Spinal cord (tissue), 10 donors: Measurements from ENCODE around the gene HIPK2. TPM values are rescaled to one million over a fixed set of nuclear protein-coding genes. Genes with fewer than 3 reads are reported as not detected.

Source experiments
- DNase-seq, 6 donors: peaks; one replicate each; pipeline versions ENCODE4 v3.0.0 to v3.0.0-alpha.2; 2013 to 2015; ENCODE audit warnings: low spot score in 6 of 6, low read depth in 4 of 6
- H3K27ac ChIP-seq: one replicate; pipeline ENCODE4 v1.5.1; 2013; ENCODE audit warnings: low read depth, low read length, control low read depth
- H3K27me3 ChIP-seq: one replicate; pipeline ENCODE4 v1.6.1; 2013; ENCODE audit warnings: low read length; ENCODE audit not compliant: control insufficient read depth, insufficient read depth
- H3K36me3 ChIP-seq: one replicate; pipeline ENCODE4 v1.6.1; 2013; ENCODE audit warnings: low read length; ENCODE audit not compliant: control insufficient read depth, insufficient read depth
- H3K4me1 ChIP-seq: one replicate; pipeline ENCODE4 v1.6.1; 2013; ENCODE audit warnings: low read length; ENCODE audit not compliant: control insufficient read depth, insufficient read depth
- H3K4me3 ChIP-seq: one replicate; pipeline ENCODE4 v1.5.1; 2013; ENCODE audit warnings: low read depth, low read length, control low read depth
- H3K9me3 ChIP-seq: one replicate; pipeline ENCODE4 v1.6.1; 2013; ENCODE audit warnings: low read length; ENCODE audit not compliant: control insufficient read depth, insufficient read depth
- WGBS: methylation state at CpG from one replicate; pipeline ENCODE4 v1.1.5; 2013; ENCODE audit warnings: missing lambda C conversion rate; ENCODE audit not compliant: insufficient coverage; 5-methylcytosine and 5-hydroxymethylcytosine counted together
- polyA plus RNA-seq, 2 donors: library from polyadenylated mRNA; unstranded; fragments of 120-200 nt; gene quantifications; one replicate each; pipeline ENCODE4 v1.2.1, GENCODE V29; 2013; ENCODE audit not compliant: insufficient read length in 2 of 2
- total RNA-seq, 2 donors: library from RNA; depleted of rRNA in 1 of 2; stranded (reverse); fragments of 120-200 nt in 1 of 2; fragments of >200 nt in 1 of 2; gene quantifications; one replicate each; pipeline versions ENCODE4 v1.2.3 to v1.2.4, GENCODE V29; 2013 to 2014
- donor health status: healthy.

The HIPK2 gene
- total and polyA plus RNA-seq, 4 donors, result 52.6 to 142 (median 68.6) TPM

DNA sequence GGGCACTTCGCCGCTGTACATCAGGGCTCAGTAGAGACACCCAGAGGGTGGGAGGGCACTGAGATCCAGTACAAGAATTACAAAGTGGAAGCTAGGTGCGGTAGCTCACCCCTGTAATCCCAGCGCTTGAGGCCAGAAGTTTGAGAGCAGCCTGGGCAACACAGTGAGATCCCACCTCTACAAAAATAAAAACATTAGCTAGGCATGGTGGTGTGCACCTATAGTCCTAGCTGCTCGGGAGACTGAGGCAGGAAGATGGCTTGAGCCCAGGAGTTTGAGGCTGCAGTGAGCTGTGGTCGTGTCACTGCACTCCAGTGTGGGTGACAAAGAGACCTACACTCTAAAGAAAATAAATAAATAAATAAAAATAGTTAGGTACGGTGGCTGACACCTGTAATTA lies 190.3 kb downstream of the HIPK2 start:
- Histone ChIP-seq H3K36me3 (peaks cover 55% of the 10 kb centered on the region), H3K27ac (no peak overlapping the region), H3K4me1 (peaks cover 6% of the 10 kb centered on the region), H3K4me3 (no peak overlapping the region), H3K9me3 (no peaks in the 10 kb centered on the region), H3K27me3 (no peaks in the 10 kb centered on the region)
- DNase-seq, result no peak
- 100% methylated on average over 1 of the region's 7 CpGs for WGBS

DNA sequence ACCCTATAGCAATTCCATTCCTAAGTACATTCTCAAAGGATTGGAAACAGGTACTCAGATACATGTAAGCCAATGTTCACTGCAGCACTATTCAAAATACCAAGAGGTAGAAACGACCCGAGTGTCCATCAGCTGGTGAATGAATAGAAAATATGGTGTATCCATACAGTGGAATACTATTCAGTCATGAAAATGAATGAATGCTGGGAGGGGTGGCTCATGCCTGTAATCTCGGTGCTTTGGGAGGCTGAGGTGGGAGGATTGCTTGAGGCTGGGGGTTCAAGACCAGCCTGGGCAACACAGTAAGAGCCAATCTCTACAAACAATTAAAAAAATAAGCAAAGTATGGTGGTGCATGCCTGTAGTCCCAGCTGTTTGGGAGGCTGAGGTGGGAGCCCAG lies 191.5 kb downstream of the HIPK2 start:
- Histone ChIP-seq H3K36me3 (peaks cover 67% of the 10 kb centered on the region), H3K27ac (no peak overlapping the region), H3K27me3 (no peaks in the 10 kb centered on the region), H3K4me3 (no peak overlapping the region), H3K4me1 (peaks cover 6% of the 10 kb centered on the region), H3K9me3 (no peaks in the 10 kb centered on the region)
- no peak for DNase-seq
- no CpG with 5 or more reads among the region's 3 CpGs for WGBS

DNA sequence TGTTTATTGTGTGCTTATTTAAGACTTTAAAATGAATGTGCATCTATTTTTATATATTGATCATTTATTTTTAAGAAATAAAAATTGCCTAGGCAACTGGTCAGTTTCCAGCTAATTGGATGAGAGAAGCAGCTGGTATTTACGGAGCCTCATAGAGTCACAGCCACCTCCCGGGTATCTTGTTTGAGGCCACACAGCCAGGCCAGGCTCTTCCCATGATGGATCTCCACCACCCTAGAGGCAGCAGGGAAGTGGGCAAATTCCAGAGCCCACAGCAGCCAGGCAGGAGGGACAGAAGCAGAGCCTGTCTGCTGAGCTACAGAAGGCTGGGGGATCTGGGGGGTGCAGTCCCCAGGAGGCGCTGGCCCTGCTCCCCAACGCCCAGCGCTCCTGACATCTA lies 192.8 kb downstream of the HIPK2 start:
- no peaks in the 10 kb centered on the region for H3K27me3 ChIP-seq
- H3K4me3 ChIP-seq, result no peak overlapping the region
- no peaks in the 10 kb centered on the region for H3K9me3 ChIP-seq
- H3K27ac ChIP-seq, result no peak overlapping the region
- H3K36me3 ChIP-seq, result peaks cover 80% of the 10 kb centered on the region
- H3K4me1 ChIP-seq, result peaks cover 6% of the 10 kb centered on the region
- 70% methylated on average over 5 of the region's 5 CpGs for WGBS
- DNase-seq, result no peak

DNA sequence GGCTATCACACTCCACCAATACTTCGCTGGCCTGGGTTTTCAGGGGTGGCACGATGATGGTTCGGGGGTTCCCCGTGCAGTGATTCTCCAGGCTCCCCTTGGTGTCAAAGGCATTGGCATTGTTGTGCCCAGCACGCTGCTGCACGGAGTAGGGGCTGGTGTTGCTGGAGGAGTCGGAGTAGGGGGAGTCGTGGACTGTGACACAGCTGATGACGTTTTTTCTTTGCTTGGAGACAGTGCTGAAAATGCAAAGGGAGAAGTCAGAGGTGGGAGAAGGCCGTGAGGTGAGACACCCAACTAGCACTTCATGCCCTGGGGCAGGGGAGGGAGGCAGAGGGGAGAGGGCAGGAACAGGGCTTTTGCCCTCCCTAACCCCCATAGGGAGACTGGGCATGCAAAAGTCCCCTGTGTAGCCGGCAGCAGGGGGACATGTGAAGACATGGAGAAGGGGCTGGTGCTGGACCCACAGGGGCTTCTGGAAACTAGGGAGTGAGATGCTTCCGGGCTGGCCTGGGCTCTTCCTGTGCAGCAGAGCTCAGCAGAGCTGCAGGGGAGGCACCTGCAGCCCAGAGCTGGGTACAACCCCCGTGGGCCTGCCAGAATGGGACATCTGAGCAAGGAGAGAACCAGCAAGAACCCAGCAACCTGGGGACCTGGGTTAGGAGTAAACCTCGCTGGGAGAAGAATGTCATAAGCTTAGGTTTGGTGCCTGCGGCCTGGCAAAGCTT lies 193.8 kb downstream of the HIPK2 start:
- Histone ChIP-seq H3K4me3 (no peak overlapping the region), H3K9me3 (no peaks in the 10 kb centered on the region), H3K27ac (no peak overlapping the region), H3K27me3 (no peaks in the 10 kb centered on the region), H3K4me1 (peaks cover 6% of the 10 kb centered on the region), H3K36me3 (peaks cover 86% of the 10 kb centered on the region)
- no peak for DNase-seq
- 92% methylated on average over 15 of the region's 15 CpGs for WGBS

DNA sequence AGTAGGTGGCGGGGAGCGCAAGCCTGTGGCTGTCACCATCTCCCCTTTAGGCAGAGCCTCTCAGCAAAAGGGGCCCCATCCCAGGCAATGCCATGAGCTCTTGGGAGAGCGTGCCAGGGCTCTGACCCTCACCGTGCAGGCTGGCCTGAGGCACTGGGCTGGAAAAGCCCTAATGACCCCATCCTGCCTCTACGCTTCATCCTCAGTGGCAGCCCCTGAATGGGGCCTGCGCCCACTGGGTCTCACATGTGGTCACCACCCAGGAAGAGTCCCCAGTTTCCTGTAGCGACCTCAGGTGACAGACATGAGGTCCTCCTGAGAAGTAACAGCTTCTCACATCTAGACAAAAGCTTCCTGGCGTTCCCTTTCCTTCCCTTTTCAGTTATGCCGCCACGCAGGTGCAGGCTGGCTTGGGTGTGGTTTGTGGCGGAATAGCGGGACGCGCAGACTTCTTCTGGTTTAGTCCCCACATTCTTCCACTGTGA lies 195.1 kb downstream of the HIPK2 start:
- 87% methylated on average over 7 of the region's 14 CpGs for WGBS
- peaks cover 79% of the 10 kb centered on the region for H3K36me3 ChIP-seq
- no peak overlapping the region for H3K4me3 ChIP-seq
- no peak overlapping the region for H3K27ac ChIP-seq
- no peaks in the 10 kb centered on the region for H3K4me1 ChIP-seq
- no peak for DNase-seq
- H3K9me3 ChIP-seq, result no peaks in the 10 kb centered on the region
- no peaks in the 10 kb centered on the region for H3K27me3 ChIP-seq

DNA sequence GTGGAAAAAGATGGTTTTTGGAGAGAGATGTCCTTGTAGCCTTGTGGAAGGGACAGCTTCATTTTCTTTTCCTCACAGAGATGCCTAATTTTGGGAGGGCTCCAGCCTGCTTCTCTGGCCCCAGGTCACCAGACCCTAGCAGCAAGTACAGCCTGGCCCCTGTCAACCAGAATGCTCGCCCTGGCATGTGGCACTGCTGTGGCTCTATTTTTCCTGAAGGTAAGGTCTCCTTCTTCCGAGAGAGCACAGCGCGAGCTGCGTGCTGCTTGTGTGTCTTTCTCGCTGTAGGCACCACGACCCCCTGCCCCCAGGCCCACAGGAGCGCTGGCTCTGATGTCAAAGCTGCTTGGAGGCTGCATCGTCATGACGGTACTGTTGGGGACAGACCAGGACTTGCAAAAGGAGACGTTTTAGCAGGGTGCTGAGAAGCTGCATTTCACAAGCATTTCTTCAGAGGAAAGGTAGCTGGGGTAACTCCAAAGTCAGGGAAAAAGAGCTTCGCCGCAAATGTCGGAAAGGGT lies 195.6 kb downstream of the HIPK2 start:
- Histone ChIP-seq H3K9me3 (no peaks in the 10 kb centered on the region), H3K36me3 (peaks cover 79% of the 10 kb centered on the region), H3K4me1 (no peaks in the 10 kb centered on the region), H3K4me3 (no peak overlapping the region), H3K27me3 (no peaks in the 10 kb centered on the region), H3K27ac (no peak overlapping the region)
- no peak for DNase-seq
- 91% methylated on average over 14 of the region's 14 CpGs for WGBS

DNA sequence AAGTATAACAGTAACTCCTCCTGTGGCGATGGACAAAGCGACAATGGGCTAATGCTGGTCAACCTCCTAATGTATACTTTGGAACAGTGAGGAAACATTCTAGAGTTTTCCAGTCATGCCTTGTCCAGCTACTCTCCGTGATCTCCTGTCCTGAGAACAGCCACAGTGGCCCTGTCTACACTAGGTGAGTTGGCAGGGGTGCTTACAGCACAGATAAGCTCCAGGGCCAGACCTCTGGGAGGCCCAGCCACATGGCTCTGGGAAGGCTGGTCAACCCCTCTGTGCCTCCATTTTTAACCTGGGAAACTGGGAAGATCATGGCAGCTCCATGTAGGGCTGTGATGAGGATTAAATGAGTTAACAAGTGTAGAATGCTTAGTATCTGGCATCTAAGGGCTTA lies 197.4 kb downstream of the HIPK2 start:
- H3K27ac ChIP-seq, result no peak overlapping the region
- H3K4me1 ChIP-seq, result no peaks in the 10 kb centered on the region
- H3K4me3 ChIP-seq, result no peak overlapping the region
- H3K9me3 ChIP-seq, result no peaks in the 10 kb centered on the region
- WGBS, result 100% methylated on average over 3 of the region's 3 CpGs
- DNase-seq, result no peak
- no peaks in the 10 kb centered on the region for H3K27me3 ChIP-seq
- H3K36me3 ChIP-seq, result peaks cover 83% of the 10 kb centered on the region

DNA sequence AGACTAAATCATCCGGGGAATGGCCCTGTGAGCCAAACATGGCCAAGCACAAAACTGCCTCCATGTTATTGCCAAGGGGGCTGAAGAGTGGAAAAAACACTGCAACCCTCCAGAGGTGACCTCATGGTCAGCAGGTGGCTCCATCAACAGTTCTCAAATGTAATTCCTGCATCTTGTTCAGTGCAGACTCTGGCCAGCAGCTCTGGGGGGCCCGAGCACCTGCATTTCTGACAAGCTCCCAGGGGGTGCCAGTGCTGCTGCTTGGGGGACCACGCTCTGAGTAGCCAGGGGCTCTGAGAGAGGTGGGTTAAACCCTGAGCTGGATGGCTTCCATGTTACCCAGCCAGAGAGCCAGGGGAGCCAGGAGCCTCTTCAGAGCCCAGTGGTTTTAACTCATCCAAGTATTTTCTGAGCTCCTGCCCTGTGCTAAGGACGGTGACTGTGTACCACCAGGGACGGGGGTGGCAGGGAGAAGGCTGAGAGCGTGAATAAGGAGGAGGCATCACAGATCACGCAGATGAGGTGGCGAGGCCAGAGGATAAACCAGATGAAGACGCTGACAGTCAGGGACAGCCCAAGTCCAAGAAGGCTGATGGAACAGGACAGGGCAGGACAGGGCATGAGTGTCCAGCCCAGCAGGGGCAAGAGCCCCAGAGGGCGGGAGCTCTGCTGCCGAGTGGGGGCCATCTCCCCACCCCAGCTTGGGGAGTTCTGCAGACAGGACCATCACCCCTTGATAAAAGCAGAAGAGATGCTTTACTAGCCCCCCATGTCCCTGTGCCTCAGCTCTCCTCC lies 201.4 kb downstream of the HIPK2 start:
- peaks cover 79% of the 10 kb centered on the region for H3K36me3 ChIP-seq
- no peaks in the 10 kb centered on the region for H3K9me3 ChIP-seq
- no peaks in the 10 kb centered on the region for H3K27me3 ChIP-seq
- no peaks in the 10 kb centered on the region for H3K4me1 ChIP-seq
- no peak overlapping the region for H3K4me3 ChIP-seq
- DNase-seq, result no peak
- 90% methylated on average over 11 of the region's 11 CpGs for WGBS
- no peak overlapping the region for H3K27ac ChIP-seq

DNA sequence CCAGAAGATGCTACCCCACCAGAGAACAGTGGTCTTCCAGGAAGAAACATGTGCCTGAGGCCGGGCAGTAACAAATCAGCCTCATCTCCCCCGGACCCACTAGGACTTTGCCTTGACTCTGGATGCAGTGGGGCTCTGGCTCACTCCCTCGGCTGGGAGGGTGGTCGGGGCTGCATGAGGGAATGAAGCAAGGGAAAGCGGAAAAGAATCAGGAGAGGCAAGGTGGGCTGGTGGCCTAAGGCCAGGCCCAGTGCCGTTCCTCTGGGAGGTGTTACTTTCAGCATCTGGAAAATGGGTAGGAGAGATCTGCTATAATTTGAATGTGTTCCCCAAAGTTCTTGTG lies 202.5 kb downstream of the HIPK2 start:
- Histone ChIP-seq H3K27ac (no peak overlapping the region), H3K4me1 (peaks cover 10% of the 10 kb centered on the region), H3K36me3 (peaks cover 73% of the 10 kb centered on the region), H3K27me3 (no peaks in the 10 kb centered on the region), H3K9me3 (no peaks in the 10 kb centered on the region), H3K4me3 (no peak overlapping the region)
- no peak for DNase-seq
- WGBS, result 92% methylated on average over 6 of the region's 6 CpGs
